H4 (cell line): ENCODE measurements around the gene TAS1R1. TPM values are rescaled to one million over a fixed set of nuclear protein-coding genes. Genes with fewer than 3 reads are reported as not detected.

Experiments
- DNase-seq: peaks from one replicate; pipeline ENCODE4 v3.0.0-alpha.2; 2015; ENCODE audit warnings: low spot score
- total RNA-seq: library from RNA; depleted of rRNA; stranded (reverse); fragments of >200 nt; shearing (Covaris generic); gene quantifications from 2 replicates; pipeline ENCODE4 v1.2.3, GENCODE V29; 2014

The TAS1R1 gene
- total RNA-seq, 1 experiment from 2014 or later, result not detected

DNA sequence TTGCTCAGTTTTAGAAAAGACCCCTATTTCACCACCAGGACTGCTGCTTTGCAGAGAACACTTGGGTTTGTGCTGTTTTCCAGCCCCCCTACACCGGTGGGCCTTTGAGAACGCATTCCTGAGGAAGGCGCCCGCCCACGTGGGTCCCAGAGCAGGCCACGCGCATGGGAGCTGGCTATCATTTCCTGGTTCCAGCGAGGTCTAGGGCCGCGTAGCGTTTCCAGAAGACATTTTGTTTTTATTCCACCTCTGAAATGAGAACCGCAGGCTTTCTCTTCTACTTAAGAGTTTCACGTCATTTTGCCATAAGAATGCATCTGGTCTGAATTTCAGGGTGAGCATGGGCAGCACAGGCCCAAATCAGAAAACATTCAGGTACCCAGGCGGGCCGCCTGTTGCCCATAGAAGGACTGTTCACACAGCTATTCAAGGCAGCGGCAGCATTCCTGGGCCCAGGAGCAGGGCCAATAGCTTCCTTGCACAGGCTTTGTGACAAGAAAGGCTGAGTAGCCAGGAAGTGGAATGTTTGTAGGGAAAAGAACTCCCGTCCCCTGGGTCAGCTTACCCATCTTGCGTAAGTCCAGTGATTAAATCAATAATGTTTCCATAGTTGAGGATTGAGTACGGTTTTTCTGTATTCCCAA is 48.9 kb downstream of the TAS1R1 start:
- no peak for DNase-seq

DNA sequence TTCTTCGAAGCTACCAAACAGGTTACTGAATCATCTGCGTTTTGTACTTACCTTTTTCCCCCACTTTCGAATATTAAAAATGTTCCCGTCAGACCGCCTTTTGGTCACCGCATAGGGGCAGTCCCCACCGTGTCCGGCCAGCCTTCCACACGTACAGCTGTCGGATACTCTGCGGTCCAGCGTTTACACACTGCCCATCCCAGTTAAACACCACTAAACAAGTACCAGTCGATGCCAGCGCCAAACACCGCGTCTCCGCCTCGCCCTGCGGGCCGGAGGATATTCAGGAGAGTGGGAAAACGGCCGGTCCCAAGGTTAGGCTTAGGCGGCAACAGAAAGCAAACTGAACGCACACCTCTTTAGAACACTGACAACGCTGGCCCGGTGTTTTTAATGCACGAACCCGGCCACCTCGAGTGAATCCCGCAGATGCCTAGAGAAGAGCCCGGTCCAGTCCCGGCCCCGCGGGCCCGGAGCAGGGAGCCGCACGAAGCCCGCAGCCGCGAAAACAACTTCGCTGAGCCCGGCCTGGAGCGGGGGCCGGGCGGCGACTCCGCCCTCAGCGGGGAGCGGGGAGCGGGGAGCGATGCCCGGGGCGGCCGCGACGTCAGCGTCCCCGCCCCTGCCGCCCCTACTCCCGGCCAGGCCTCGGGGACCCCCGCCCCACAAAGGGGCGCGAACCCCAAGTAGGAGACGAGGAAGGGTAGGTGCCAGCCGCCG is 57.7 kb downstream of the TAS1R1 start:
- DNase-seq, result no peak

DNA sequence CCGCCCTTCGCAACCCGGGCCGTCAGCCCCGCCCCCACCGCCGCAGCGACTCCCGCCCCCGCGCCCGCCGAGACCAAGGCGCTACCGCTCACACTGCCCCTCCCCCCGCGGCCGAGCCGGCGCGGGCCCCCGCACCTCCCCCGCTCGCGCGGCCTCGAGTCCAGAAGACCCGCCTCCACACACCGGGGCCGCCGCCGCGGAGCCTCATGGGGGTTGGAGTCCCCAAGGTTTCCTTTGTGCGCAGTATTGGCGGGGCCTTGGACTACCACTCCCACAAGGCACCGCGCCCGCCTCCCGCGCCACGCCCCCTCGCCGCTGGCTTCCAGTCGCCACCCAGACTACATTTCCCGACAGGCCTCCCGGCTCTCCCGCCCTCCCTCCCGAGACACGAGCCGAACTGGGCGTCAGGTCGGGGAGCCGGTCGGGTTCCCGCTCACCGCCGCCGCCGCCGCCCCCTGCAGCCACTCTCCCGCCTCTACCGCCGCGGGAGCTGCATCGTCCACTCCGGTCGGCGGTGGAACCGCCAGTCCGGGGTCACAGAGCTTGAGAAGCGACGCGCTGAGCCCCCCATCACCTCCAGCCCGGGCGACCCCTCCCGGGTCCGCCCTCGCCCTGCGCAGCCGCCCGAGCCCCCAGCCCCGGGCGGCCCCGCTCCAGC is 58.4 kb downstream of the TAS1R1 start, which contains the start of gene PHF13:
Gene PHF13 (plus strand): TSS at position 371 of the 658 bp plus-strand sequence. CDS start 336 bp downstream, outside the sequence.
- peak; percentile 92 for DNase-seq

DNA sequence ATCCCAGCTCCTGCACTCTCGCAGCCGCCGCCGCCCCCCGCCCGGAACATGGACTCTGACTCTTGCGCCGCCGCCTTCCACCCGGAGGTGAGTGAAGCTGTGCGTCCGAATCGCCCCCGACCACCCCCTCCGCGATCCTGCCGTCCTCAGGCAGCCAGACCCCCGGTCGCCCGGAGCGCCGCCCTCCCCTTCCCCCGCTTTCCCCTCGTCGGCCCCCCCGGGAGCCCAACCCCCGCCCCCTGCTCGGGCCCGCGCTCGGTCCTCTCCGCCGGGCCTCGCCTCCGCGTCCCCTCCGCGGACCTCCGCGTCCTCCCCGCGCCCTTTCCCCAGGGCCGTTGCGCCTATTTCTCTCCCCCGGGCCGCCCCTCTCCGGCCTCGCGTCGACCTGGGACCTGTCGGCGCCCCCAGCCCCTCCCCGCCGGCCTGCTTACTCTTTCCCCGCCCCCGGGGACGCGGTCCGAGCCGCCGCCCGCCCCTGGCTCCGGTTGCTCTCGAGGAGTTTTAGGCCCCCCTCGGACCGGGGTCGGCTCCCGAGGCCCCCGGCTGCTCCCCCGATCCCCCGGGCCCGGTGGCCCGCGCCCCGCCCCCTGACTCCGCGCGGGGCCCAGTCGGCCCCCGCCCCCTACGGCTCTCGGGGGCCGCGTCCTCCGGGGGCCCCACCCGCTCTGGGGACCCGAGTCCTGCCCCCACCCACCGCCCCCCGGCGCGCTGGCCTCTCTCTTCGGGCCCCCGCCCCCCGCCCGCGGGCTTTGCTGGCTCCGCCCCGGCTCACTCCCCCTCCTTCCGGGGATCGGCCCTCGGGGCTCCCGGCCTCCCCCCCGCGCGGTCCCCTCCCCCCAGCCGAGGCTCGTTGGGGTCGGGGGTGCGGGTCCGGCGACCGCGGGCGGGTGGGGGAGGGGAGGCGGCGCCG is 59.2 kb downstream of the TAS1R1 start:
- no peak for DNase-seq

DNA sequence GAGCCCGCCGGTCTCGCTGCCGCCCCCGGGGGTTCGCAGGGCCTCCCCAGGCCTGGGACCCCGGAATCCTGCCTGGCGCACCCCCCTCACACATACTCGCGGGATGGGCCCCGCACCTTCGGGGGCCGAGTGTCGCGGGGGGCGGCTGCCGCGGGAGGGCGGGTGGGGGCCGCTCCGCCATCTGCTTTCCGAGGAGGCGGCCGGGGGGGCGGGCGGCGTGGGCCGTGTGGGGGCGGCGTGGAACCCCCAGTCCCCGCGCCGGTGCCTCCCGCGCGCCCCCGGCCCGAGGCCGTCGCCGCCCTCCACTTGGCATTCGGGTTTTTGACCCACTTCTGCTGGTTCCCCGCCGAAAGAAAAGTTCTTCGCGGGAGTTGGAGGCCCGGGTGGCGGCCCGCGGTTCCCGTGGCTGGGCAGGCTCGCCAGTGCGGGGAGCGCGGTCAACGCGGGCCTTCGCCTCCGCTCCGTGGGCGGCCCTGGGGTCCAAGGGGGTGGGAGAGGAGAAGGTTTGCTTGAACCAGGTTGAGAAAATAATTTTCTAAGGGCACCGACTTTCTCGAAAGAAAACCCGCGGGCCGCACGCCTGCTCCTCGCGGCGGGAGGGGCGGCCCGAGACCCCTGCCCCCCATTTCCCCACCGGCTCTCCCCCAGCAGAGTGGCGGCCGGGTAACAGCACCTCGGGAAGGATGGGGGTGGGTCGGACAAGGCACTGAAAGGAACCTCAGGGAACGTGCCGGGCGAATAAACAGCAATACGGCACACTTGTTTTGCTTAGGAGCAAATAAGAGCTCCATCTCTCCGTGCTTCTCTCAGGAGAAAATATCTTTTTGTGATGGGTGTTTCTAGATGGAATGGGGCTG is 60.0 kb downstream of the TAS1R1 start:
- no peak for DNase-seq

DNA sequence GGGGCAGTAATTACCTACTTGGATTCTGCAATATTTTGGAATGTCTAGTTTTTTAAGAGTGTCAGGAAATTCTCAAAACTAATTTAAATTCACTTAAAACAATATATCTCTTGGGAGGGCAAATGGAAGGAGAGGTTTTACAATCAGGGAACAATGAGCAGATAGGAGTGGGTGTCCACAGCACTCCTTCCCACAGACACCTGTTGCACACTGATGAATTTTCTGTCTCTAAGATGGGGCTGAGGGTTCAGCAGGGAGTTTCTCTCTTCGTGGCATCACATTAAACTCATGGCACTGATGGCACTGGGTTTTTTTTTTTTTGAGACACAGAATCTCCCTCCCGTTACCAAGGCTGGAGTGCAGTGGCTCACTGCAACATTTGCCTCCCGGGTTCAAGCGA is 63.9 kb downstream of the TAS1R1 start:
- DNase-seq, result no peak

DNA sequence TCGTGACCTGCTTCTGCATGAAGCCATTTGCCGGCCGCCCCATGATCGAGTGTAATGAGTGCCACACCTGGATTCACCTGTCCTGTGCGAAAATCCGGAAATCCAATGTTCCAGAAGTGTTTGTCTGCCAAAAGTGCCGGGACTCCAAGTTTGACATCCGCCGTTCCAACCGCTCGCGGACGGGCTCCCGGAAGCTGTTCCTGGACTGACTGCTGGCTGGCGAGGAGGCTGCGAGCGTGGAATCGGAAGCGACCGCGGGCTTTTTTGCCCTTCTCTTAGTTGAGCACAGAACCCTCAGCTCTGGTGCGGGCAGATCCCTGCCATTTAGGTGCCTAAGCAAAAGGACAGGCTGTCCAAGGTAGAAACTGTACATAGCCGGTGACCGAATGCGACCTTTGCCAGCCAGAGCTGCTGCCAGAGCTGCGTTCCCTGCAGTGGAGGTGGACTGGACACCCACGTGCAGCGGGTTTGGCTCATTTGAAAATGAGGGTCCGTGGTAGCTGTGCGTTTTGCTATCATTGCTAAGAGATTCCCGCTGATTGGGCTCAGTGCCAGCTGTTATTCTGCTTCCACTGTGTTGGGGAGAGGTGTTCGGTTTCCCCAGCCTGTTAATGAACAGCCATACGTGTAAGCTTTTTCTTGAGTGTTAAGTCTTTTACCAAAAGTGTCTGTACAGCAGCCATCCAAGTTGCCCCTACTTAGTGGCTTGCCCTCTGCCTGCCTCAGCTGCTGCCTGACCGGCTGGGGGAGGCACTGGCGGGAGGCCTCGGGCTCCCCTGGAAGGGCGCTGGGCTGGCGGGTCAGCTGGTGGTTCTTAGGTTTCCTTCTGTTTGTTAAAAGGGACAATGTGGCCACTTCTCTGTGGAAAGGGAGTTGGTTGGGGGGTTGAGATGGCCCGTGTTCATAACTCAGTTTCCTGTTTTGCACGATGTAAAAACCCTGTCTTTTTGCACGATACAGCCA is 66.6 kb downstream of the TAS1R1 start:
- DNase-seq, result no peak

DNA sequence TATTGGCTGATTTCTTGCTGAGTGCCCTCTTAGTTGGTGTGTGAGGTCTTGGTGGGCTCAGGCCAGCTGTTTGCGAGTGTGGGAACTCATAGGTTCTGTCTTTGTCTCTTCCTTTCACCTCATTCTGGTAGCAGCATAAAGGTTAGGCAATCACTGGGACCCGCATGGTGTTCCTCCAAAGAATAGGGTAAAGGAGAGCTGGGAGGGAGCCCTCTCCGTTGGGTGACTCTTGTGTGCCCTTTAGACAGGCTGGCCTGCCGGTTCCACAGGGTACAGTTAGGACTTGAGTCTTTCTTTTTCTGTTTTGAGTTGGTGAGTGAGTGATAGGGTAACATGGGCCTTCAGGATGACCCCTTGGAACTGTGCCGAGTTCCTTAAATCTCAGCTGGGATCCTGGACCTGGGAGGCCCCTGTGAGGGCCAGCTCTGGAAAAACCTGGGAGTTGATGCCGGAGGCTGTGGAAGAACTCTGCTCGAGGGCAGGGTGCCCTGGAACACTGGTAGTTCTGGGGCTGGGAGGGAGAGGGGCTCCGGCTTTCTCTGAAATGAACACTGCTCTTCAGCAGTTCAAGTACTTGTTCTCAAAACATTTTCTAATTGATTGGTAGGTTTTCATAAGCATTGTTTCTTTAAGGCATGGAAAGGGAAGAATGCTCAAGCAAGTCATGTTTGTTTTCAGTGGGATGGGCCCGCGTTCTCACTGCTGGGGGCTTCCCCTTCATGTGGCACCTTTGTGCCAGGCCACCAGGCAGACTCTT is 67.5 kb downstream of the TAS1R1 start:
- DNase-seq, result no peak

DNA sequence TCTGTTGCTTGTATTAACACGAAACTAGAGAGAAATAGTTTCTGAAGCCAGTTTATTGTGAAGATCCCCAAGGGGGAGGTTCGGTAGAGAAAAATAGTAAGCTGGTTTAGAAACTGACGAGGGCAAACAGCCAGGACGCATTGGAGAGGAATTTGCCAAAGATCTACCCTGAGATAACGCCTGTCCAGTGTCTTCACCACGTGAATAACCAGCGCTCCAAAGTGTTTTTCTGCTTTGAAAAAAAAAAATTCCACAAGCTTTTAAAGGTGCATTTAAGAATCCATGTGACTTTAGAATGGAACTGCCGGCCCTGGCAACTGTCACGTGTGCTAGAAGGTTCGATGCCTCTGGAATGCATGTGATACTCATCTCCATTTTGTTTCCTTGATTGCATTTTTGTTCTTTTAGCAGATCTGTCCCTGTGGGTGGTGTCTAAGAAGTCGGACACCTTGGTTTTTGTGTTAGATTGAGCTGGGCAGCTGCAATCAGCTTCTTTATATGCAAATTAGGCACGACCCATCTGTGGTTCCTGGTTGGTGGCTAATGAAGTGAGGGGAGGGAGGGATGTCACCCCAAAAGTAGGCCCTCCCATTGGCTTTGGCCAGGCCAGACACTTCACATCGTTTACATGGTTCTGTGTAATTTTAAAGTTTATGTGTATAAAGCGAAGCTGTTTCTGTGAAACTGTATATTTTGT is 68.3 kb downstream of the TAS1R1 start:
- no peak for DNase-seq

DNA sequence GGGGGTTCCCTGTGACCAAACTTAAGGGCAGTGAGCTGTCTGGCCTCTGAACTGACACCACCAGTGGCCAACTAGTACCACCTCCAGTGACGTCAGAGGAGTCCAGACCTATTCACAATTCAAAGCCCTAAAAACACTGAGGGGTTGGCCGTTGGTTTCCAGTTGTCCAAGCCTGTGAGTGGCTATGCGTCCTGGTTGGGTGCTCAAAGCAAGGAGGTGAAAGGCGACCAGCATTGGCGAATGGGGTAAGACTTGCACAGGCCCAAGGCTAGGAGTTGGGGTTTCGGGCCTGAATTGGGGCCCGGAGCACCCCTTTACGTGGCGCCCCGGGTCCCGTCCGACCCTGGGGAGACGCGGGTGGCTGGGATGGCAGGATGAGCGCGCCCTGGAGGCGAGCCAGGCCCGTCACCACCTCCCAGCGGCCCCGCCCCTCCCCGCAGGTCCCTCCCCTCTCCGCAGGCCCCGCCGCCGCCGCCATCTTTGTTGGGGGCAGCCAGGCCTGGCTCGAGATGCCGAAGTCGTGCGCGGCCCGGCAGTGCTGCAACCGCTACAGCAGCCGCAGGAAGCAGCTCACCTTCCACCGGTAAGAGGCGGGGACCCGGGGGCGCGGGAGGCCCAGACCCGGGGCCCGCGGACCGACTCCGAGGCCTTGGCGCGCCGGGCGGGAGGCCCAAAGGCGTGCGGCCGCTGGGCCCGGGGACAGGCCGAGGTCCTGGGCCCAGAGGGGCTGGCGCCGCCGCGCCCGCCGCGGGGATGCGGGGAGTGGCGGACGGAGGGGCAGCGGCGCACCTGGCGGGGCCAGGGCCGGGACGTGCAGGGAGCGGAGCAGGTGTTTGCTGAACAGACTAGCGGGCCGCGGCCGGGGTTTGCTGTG is 69.8 kb downstream of the TAS1R1 start, which contains the start of gene THAP3:
Gene THAP3 (plus strand): TSS at position 159 of the 874 bp plus-strand sequence. CDS start 351 bp downstream, at position 510.
- peak; percentile 27 for DNase-seq

DNA sequence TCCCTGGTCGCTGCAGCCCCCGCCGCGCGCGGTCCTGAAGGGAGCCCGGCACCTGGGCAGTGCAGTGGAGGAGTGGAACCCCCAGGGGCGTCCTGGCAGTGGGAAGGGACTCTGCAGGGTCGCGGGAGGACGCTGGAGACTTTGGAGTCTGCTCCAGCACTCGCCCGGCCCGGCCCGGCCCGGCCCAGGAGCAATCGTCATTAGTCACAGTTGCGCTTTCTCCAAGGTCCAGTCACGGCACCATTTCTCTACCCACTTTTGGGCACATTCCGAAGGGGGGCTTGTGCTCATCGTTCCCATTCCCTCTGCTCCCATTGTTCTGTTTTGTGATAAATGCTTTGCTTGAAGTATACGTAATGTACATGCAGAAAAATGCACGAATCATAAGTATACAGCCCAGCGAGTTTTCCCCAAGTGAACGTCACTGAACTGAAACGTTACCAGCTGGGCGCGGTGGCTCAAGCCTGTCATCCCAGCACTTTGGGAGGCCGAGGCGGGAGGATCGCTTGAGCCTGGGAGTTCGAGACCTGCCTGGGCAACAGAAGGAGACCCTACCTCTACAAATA is 70.6 kb downstream of the TAS1R1 start:
- no peak for DNase-seq

DNA sequence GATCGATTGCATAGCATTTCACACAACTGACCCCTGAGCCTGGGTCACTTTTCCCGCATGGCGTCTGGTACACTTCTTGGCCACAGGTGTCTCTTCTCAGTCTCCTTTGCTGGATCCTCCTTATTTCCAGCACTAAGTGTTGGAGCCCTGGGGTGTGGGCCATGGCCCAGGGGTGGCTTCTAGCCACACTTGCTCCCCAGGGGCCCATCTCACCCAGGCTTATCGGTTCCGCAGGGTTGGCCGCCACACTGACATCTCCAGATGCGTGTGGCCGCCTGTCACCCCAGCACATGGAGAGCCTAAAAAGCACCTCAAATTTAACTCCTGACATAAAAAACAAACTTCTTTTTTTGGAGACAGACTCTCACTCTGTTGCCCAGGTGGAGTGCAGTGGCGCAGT is 71.9 kb downstream of the TAS1R1 start:
- no peak for DNase-seq

DNA sequence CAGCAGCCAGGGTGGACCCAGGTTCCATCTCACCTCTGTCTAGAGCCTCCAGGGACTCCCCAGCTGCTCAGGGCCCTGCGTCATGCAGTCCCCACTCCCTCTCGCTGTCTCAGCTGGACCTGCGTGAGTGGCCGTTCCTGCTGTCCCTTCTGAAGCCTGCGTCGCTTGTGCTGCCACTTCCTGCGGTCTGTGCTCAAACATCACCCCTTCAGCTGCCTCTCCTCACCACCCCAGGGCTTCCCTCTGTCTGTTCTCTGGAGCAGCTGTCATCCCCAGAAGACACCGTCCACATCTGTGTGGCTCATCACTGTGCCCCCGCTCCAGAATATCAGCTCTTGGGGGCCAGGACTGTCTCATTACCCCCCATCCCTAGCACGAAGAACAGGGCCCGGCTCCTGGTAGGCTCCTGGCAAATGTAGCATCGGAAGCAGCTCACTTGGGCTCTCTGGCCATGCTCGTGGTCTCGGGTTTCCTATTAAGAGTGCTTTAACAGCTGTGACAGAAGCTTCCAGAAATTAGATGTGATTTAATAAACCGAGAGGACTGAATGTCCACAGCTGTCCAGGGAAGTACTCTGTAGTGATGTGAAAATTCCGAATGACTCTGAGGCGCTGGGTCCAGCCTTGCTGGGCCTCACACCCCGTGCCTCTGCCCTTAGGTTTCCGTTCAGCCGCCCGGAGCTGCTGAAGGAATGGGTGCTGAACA is 72.9 kb downstream of the TAS1R1 start:
- no peak for DNase-seq

DNA sequence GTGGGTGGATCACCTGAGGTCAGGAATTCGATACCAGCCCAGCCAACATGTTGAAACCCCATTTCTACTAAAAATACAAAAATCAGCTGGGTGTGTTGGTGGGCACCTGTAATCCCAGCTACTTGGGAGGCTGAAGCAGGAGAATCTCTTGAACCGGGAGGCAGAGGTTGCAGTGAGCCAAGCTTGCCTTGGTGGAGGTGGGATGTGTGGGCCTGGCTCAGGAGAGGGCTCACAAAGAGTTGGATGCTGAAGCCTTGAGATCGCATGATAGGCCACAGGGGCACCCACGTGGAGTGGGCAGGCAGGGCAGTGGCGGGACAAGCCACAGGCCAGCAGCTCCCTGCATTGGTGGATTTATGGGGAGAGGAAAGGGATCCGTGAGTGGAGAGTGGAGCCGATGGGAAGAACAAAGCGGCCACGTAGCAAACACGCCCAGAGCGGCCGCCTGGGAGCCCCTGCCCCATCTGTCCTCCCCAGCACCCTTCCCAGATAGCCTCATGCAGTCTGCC is 73.9 kb downstream of the TAS1R1 start:
- no peak for DNase-seq
